OCI-LY7 (cell line): ENCODE results near the gene PML.

Source experiments
- CTCF ChIP-seq: fragments of 200-600 bp; sonication (generic); conservative IDR thresholded peaks from 2 replicates; pipeline ENCODE4 v1.5.1; 2014; ENCODE audit warnings: mild to moderate bottlenecking, antibody characterized with exemption, low read length, moderate library complexity, mixed read lengths
- EZH2phosphoT487 ChIP-seq: fragments of 200-600 bp; sonication (generic); IDR thresholded peaks from 2 replicates; pipeline ENCODE4 v1.6.1; 2018; ENCODE audit warnings: low read depth, borderline replicate concordance, mild to moderate bottlenecking, mixed run types, antibody characterized with exemption, low read length, moderate library complexity, mixed read lengths

GRCh38 chr15:73991260-73991659 lies 3.3 kb upstream of the PML start:
- TF ChIP-seq EZH2phosphoT487: no peak
- TF ChIP-seq CTCF: no peak
